ENCODE data around the gene CCNT2. TPM values are rescaled to one million over a fixed set of nuclear protein-coding genes. Genes with fewer than 3 reads are reported as not detected.
A peak's percentile ranks its signal among the peaks of the same experiment; 100 is the strongest.
"Not testable (repeated sequence)": the region's sequence is repeated elsewhere in the genome, so short reads cannot be mapped to it uniquely, and the experiment has no call there.

Gene CCNT2
- polyA plus RNA-seq, 5 donors = 59.0 to 106 (median 84.8) TPM

DNA sequence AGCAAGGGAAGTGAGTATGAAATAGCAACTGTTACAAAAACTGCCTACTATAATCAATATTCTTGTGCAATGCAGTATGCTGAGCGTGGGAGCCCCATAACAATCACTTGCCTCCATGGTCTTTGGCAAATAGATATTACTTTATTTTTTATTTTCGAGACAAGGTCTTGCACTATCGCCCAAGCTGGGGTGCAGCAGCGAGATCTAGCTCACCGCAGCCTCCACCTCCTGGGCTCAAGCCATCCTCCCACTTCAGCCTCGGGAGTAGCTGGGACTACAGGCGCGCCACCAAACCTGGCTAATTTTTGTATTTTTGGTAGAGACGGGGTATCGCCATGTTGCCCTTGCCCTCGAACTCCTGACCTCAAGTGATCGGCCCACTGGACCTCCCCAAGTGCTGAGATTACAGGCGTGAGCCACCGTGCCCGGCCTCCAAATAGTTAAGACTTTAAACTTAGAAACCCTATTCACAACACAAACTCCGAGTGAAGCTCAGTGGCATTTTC, 1.2 kb upstream of the CCNT2 start:
- DNase-seq = no peak

GRCh38 chr2:134917888-134918525, 615 bp upstream of the CCNT2 start:
- DNase-seq = peak in 1 of 2 donors; percentile 90

GRCh38 chr2:134919341-134920210, 954 bp downstream of the CCNT2 start:
- DNase-seq = peak in 1 of 2 donors; percentile 29

GRCh38 chr2:134924912-134925311, 6.3 kb downstream of the CCNT2 start:
- no peak for DNase-seq

DNA sequence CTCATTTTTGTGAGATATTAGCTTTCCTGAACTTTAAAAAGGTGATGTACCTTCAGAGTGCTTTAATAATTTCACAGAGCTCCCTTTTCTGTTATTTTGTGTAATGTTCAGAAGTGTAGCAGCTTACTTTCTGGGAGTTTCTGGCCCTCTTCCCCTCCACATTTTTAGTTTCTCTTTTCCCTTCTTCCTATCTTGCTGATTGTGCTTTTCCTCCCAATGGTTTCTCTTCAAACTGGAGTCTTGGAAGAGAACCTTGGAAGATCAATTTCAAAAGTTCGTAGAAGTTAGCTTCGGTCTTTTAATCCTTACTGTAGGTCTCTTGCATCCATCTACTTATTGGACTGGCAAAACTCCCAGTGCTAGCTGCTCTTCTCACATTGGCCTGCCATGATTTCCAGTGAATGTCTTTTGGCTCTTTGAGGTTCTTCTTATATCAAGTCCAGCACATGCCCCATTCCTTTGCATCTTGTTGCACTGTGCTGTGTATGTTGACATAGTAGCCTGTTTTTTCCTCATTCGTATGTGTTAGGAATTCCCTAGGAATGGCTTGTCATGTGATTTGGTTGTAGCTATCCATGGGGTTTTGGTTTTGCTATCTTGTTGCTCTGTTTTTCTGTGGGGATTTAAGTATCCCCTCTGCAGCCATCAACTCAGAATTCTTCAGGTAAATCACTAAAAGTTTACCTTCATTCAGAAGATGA, 7.8 kb downstream of the CCNT2 start:
- no peak for DNase-seq

GRCh38 chr2:134927195-134927594, 8.6 kb downstream of the CCNT2 start:
- no peak for DNase-seq

DNA sequence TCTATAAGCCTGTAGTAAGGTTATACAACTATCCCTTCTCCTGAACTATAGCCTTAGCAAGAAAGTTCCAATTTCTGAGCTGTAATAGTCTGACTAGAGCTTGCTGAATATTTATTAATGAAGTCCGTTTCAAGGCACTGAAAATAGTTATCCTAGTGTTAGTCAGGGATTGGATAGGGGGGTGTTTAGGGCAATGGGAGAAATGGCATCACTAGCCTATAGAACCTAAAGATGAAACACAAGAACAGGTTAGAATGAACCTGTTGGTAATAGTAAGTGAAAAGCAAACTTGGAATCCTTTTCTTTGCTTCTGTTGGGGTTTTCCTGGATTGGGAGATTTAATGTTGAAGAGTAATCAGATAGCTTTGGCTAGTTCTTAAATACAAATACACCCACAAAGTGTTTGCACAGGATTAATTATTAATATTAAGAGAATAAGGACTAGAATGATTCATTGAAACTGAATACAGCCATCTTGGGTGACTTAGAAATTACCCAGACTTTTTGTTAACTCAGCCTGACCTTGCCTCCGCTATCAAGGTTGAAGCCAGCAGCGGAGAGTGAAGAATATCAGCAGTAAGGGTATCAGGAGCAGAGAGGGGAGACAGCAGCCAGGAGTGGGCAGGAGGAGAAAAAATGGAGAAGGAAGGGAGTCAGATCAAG, 14.4 kb downstream of the CCNT2 start:
- DNase-seq = no peak

DNA sequence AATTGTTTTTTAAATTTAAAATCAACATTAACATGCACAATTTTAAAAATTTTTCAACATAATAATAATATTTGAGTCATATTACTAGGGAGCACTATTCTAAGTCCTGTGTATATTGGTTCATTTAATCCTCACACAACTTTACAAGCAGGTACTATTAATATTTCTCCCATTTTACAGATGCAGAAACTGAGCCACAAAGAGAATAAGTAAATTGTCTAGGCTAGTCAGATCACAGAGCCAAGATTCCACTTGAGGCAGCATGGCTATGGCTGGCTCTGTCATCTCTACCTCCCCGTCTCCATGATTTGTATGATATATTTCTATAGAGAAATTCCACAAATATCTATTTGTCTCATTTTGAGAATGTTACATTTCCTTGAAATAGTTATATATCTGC, 15.1 kb downstream of the CCNT2 start:
- no peak for DNase-seq

DNA sequence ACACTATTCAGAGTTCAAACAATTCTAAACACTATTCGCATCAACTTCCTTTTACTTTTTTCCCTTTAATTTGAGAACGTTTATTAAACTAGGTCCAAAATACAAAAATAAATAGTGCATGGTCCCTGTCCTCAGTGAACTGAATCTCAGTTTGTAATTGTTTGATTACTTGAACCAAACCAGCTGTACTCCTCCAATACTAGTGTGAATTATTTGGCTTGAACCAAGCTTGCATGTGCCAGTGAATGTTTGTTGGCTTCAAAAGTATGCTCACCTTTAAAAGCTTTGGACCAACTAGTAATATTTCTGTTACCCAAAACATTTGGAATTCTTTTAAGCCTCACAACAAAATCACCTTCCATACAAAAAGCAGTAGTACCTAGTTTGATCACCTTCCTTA, 15.5 kb downstream of the CCNT2 start:
- DNase-seq = no peak

- DNase-seq = no peak
Observed at GRCh38 chr2:134934641-134935040, 16.0 kb downstream of the CCNT2 start.

- no peak for DNase-seq
Observed at GRCh38 chr2:134936691-134937090, 18.1 kb downstream of the CCNT2 start.

DNA sequence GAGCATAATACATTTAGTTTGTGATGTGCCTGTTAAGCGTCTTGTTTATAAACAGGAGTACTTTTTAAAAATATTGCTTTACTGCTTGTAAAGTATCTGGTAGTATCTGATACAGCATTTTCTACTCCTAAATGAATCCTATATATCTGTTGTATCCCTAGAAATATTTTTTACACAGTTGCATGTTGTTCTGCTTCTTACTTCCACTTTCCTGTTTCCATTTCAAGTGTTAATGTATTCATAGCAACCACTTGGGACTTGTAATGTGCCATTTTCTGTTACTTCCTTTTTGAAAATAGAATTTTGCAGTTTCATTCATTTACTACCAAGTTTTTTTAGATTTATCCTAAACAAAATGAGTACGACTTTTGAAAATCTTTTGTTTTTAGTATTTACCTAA, 24.9 kb downstream of the CCNT2 start:
- no peak for DNase-seq

GRCh38 chr2:134944975-134945374, 26.4 kb downstream of the CCNT2 start:
- DNase-seq = no peak

GRCh38 chr2:134946073-134946472, 27.5 kb downstream of the CCNT2 start:
- no peak for DNase-seq

- DNase-seq = no peak
Observed at GRCh38 chr2:134949981-134950708, 31.5 kb downstream of the CCNT2 start.

- DNase-seq = no peak
Observed at GRCh38 chr2:134950886-134951285, 32.3 kb downstream of the CCNT2 start.

DNA sequence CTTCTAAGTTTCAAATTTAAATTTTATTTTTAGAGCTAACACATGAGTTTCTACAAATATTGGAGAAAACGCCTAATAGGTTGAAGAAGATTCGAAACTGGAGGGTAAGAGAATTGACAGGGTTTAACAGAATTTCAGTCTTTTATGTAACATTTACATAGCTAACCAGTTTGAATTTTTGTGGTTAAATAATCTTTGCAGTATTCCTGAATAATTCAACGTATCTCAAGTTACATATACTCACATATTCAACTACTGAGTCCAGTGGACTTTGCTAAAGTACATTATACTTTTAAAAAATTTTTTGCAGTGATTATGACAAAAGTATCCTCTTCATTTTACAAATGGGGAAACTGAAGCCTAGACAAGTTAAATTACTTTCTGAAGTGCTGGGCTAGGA, 34.0 kb downstream of the CCNT2 start:
- DNase-seq = no peak

- DNase-seq = no peak
Observed at GRCh38 chr2:134954065-134954464, 35.4 kb downstream of the CCNT2 start.

GRCh38 chr2:134955744-134956143, 37.1 kb downstream of the CCNT2 start:
- no peak for DNase-seq

DNA sequence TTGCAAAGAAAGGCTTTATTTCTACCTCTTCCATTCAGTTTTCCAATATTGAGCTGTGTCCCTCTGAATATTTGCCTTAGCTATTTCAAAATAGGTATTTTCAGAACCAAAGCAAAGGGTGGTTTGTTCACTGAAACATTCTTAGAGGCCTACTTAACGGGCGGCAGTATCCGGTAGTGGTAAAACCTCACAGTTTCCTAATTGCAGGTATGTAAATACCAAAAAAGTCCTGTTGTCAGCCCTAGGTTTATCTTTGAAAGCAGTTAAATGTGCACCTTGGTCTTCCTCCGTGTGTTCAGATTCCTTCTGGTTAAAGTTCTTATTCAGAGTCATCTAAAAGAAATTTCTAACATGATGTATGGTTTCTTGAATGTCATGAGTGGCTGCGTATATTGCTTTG, 38.9 kb downstream of the CCNT2 start:
- no peak for DNase-seq

DNA sequence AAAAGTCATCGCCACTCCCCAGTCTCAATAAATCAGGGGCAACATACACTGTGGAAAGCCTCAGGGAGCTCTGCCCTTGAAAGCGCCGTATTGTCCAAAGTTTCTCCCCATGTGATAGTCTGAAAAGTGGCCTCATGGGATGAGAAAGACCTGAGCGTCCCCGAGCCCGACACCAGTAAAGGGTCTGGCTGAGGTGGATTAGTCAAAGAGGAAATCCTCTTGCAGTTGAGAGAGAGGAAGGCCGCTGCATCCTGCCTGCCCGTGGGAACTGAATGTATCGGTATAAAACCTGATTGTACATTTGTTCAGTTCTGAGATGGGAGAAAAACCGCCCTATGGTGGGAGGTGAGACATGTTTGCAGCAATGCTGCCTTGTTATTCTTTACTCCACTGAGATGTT, 48.5 kb downstream of the CCNT2 start:
- DNase-seq = not testable (repeated sequence)
